Hematopoietic multipotent progenitor cell treated with erythropoietin and hydrocortisone succinate and interleukin-3 and kit ligand, for 8 days (in vitro differentiated cells): ENCODE data around the gene CEP63.

ENCODE experiments used
- DNase-seq: peaks from one replicate; pipeline ENCODE4 v3.0.0-alpha.2; 2015

The CEP63 gene

DNA sequence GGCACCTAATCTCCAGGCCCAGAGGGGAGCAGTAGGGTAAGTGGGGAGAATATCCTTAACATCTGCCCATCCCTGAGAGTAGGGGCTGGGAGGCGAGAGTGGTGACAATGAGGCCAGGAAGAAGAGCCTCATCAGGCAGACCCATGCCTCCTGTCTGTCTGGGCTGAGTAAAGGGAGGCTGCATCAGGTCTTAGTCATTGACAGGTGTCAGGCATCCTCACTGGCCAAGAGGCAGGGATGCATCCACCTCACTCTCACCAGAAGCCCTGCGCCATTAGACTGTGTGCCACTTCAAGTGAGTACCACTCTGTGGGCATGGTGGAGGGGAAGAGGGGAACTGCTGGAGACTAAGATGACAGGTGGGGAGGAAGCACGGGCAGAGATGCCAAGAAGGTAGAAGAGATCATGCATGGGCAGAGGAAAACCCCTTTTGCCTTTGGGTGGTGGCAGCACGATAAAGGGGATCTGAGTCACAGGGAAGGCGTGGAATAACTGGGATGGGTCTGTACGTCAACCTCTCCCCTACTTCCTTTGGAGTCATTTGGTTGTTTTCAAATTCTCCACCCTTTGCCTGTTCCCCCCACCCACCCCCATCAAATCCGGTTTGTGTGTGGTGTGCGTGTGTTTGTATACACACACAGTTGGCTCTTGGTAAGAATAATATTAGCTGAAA, 14.2 kb upstream of the CEP63 start:
- no peak for DNase-seq

DNA sequence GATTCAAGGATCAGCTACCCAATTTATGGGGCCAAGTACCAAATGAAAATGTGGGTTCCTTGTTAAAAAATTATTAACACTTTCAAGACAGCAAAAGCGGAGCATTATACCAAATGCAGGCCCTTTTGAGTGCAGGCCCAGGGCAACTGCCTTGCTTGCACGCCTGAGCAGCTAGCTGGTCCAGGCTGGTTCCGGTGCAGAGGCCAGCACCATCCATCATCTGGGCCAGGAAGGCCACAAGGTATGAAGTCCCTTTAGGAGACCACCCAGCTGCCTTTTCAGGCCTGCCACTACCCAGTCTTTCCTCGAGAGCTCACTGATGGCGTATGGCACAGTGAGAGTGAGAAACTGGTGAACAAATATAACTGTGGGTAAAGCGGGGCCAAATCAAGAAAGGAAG, 13.0 kb upstream of the CEP63 start:
- DNase-seq: no peak

DNA sequence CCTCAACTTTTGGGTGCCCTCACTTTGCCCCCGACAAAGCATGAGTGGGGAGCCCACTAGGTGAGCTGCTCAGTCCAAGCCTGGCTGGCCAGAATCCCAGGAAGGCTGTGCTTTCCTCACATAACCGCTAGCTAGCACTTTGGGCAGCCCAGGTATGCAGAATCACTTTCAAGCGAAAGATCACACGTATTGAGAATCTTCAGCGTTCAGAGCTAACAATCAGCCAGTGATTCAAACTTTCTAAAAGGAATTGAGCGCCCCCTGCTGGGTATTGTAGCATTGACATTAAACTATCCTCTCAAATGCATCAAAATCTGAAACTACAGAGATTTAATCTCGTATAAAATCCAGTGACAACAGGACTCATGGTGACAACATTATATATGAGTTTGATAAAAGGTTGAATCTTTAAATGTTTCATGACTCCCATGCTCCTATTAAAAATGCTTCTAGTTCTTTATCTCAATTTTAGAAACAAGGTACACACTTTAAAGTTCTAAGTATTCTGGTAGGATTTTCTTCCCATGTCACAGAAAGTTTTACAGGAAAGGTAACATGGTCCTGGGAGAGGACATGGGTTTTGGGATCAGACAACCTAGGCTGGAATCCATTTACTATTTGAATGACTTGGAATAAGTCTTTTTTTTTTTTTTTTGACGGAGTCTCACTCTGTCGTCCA, 11.8 kb upstream of the CEP63 start:
- DNase-seq: peak; percentile 83

DNA sequence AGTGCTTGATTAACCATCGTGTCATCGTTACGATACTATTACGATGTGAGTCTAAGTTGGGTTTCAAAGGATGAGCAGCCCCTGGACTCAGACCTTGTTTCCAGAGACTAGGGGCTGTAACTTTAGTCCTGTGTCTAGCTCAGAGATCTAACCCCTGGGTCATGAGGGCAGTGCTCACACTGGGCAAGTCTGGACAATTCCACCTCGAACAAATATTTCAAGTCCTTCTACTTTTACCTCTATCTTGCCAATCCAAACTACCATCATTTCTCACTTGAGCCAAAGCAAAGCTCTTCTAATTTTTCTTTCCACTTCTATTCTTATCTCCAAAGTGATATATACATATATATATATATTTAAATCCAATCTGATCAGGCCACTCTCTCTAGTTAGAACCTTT, 10.9 kb upstream of the CEP63 start:
- no peak for DNase-seq

DNA sequence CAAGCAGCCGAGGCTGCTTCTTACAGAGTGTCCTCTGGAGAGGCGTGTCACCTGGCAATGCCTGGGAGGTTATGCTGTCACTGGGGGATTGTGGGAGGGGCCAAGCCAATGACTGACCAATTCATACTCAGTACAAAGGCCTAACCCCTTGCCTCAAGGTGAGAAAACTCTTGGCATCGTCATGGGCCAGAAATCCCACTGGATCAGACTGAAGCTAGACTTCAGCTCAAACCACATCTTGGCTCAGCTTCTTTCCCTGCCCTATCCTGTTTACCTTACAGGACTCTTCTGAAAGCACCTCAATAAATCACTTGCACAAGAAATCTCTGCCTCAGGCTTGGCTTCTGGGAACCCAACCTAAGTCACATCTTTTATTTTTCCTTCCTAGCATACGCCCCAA, 9.6 kb upstream of the CEP63 start:
- no peak for DNase-seq

DNA sequence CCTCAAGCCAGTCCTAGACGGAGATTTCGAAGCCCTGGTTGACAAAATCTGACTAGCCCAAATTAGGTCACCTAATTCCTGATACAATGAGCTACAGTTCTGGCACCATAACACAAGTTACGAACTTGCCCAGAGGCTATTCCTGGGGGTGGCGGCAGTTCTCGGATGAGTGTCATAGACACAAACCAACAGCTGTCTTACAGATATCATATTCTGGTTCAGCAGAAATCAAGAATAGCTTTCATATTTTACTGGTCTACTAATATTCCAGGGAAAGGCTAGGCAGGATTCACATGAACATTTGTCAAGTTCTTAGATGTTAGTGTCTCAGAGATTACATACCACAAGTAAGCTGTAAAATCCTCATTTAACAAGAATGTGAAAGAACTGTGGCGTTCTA, 8.9 kb upstream of the CEP63 start:
- no peak for DNase-seq

DNA sequence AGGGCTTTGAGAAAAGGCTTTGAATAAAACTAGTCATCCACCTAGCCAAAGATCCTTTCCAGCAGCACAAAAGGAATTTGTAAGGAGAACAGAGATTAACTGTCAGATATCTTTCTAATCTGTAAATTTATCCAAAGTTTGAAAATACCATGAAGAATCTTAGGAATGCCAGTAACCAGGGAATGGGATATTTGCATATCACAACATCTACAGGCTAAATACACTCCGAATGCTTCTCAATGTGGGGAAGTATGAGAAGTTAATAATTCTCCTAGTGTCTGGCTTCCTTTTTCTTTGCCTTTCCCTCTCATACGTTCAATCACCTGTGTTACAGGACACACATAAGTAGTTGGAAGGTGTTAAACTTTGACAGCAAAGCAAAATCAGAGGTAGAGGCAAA, 7.9 kb upstream of the CEP63 start:
- DNase-seq: no peak

DNA sequence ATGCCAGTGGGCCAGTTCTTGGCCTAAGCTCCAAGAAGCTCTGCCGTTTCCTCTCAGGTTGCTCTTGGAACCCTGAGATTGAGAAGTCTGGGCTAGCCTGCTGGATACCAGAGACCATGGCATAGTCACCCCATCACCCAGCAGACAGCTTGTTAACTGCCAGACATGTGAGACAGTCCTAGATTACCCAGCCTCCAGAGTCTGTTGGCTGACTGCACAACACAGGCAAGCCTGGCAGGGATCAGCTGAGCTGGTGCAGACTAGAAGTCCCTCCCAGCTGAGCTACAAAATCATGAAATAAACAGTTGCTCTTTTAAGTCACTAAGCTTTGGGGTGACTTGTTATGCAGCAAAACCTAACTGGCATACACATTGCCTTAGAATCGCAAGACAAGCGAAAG, 5.3 kb upstream of the CEP63 start:
- no peak for DNase-seq

DNA sequence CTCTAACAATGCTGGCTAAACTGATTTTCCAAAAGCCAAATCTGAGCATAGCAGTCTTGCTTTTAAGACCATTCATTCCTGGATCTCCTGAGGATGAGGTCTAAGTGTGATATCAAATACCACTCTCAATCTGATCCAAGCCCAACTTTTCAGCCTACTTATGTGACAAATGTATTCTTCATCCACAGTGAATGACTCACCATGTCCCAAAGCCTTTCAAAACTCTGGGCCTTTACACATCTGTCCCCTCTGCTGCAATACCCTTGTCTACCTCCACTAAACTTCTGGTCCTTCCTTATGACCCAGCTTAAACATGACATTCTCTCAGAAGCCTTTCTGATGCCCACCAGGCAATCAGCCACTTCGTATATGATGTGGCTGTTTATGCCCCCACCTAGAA, 4.7 kb upstream of the CEP63 start:
- DNase-seq: no peak

DNA sequence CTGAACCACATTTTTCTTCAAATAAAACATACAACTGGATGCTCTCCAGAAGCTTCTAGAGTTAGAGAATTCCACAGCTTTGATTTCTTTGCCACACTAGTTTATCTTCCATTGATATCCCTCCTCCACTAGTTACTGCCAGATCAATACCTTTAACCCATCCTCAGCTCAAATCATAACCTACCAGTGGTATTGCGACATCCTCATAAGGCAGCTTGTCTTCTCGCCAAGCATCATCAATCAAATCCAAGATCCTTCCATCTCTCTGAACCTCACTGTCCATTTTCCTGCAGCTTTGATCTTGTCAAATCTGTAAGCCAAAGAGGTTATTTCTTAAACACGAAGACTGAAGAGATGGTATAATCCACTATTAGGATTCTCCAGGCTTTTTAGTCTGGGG, 3.2 kb upstream of the CEP63 start:
- DNase-seq: no peak

DNA sequence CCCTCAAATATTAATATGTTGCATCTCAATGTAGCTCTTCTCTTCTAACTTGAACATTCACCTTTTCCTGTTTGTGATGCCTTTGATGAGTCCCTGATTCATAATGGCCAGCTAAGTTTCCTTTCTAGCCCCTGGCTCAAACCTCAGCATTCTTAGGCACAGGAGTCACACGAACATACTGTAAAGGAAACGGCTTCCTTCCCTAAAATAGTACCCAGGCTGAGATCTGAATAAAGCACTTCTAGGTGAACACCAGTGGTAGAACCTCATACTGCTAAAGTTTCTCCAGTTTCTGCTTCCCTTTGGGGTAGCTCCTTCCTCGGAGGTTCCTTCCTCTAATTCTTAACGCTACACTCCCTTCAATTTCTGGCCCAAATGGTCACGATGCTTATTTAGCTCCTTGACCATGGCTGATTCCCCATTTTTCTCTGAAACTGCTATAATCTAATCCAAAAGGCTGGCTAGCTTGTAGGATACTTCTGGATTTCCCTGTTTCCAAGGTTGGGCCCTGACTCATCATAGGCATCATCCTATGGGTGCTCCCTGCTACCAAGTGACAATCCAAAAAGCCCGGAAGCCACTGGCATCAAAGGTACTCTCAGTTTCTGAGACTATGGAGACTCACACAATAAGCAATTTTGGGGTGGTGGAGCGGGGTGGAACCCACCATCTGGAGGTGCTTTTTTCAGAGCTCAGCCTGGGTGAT, 2.5 kb upstream of the CEP63 start:
- DNase-seq: no peak

DNA sequence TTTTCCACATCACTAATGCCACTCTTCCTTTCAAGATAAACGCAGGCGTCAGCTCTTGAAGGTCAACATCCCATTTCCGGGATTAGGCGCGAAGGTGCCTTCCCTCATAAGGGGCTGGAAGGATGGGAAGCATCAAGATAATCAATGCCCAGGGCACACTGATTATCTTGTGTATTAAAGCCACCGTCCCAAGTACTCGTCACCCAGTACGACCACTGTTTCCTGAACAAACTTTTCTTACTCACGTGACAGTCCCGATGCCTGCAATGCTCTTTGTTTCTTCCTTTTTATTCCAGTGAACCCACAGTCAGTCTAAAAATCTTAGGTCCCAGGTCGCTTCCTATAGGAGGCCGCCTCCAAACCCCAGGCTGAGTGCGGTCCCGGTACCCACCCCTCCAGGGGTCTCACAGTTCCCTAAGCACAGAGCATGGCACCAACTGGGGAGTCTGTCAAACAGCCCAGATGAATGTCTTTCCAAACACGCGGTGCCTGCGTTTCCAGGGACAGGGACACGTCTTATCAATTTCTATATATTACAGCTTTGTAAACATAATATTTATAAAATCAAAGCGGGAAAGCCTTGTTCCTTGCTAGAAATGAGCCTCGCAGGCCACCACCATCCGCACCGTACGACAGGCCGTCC, 661 bp upstream of the CEP63 start:
- peak; percentile 53 for DNase-seq

DNA sequence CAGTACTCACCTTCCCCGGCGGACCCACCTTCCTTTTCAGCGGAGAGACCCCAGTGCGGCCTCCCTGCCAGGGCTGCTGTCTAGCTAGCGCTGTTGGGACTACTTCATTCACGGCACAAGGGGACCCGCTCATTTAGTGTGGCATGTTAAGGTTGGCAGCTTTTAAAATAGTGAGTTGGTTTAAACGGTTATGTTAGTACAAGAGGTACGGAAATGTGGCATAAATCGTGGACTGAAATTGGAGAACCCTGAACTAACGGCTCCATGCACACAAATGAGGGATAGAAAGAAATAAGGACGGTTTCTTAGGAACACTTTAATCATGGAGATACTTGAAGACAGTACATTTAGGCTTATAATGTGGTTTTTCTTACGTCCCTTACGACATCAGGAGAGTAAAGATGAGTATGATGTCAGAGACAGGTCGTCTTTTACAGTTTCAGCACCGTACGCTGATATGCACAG, 752 bp downstream of the CEP63 start:
- DNase-seq: peak; percentile 57

DNA sequence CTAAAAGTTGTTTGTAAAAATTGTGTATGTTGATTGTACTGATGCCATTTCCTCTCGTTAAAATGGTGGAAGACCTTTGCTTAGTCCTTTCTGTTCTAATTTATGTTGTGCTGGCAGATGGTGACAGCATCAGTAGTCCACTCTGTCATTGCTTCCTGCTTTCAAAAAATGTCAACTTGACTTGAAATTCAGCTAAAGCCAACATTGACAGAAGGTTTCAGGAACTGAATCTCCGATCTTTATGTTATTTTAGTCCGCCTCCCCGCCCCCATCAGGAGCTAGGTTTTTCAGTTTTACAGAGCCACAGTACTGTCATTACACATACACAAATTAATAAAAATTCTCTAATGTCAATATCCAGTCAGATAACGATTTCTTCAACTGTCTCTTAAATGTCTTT, 1.5 kb downstream of the CEP63 start:
- DNase-seq: peak; percentile 27

DNA sequence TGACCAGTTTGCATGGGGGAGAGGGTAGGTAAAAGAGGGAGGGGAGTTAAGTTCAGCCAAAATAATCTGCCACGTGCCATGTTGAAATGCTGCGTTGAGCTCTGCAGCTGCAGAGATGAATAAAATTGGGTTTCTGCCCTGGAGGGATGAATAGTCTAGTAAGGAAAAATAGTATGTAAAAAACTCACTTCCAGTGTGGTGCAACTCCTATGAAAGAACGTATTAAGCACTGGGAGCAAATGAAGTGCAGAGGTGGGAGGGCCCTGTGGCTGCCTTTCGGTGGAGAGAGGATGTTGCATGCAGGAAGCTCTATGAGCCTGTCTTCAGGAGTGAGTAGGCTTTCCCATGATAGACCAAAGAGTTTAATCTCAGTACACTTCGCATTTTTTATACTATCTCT, 8.6 kb downstream of the CEP63 start:
- DNase-seq: no peak

DNA sequence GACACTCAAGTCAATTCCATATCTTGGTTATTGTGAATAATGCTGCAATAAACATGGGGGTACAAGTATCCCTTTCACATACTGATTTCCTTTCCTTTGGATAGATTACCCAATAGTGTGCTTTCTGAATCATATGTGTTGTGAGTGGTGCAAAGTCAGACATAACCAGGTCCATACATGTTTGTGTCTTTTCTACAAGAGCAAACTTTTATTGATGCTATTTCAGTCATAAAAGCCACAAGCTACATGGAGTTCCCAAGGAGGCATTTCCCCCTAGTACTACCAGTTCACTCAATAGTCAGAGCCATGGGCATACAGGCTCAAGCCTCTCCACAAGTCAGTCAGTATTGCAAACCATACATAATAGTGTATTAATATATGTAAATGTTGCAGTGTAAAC, 10.1 kb downstream of the CEP63 start:
- DNase-seq: no peak

DNA sequence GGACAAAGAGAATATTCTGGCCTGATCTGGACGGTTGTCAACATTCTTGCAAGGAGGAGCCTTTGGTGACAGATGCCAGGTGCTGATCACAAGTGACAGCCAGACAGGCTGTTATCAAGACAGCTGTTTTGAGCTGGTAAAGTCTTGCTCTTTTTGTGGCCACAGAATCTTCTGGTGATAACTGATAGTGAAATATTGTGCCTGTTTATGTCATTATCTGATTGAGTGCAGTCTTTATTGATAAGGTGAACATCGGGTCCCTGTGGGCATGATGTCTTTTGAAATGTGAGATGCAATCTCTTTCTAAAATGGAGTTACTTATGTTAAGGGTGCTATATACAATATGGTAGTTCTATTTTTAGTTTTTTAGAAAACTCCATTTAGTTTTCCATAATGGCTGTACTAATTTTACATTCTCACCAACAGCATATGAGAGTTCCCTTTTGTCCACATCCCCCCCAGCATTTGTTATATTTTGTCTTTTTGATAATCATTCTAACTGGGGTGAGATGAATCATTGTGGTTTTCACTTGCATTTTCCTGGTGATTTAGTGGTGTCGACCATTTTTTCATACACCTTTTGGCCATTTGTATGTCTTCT, 10.7 kb downstream of the CEP63 start:
- DNase-seq: peak; percentile 94

DNA sequence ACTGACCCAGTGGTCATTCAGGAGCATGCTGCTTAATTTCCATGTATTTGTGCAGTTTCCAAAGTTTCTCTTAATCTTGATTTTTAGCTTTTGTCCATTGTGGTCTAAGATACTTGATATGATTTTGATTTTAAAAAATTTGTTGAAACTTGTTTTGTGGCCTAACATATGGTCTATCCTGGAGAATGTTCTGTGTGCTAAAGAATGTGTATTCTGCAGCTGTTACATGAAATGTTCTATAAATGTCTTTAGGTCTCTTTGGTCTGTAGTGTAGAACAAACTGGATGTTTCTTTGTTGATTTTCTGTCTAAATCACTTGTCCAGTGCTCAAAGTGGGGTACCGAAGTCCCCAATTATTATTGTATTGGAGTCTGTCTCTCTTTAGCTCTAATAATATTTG, 17.4 kb downstream of the CEP63 start:
- DNase-seq: no peak

DNA sequence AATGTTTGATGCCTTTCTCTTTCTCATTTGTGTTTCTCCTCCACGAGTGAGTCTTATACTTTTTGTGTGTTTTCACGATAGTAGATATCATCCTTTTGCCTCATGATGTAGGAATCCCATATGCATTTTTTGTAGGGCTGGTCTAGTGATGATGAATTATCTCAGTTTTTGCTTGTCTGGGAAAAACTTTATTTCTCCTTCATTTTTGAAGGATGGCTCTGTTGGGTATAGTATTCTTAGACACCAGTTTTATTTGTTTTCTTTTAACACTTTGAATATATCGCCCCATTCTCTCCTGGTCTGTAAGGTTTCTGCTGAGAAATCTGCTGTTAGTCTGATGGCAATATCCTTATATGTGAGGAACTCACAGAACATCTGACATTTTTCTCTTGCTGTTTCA, 18.3 kb downstream of the CEP63 start:
- DNase-seq: no peak

DNA sequence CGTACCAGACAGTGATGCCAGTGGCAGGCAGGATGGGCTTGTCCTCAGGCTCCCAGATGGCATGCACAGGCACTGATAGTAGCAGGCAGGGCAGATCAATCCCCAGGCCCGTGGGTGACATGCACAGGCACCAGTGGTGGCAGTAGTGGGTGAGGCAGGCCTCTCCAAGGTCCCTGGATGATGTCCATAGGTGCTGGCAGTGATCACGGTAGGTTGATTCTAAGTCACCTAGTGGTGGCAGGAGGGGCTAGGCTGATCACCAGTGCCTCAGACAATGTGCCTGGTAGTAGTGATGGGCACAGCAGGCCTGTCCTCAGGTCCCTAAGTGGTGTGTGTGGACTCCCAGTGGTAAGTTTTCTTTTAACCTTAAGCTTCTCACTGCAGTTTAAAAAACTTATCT, 19.6 kb downstream of the CEP63 start:
- DNase-seq: peak; percentile 27

DNA sequence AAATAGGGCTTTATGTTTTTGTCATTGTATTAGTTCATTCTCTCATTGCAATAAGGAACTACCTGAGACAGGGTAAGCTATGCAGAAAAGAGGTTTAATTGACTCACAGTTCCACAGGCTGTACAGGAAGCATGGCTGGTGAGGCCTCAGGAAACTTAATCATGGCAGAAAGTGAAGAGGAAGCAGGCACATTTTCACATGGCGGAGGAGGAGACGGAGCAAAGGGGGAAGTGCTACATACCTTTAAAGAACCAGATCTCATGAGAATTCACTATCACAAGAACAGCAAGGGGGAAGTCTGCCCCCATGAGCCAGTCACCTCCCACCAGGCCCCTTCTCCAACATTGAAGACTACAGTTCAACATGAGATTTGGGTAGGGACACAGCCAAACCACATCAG, 25.6 kb downstream of the CEP63 start:
- no peak for DNase-seq

DNA sequence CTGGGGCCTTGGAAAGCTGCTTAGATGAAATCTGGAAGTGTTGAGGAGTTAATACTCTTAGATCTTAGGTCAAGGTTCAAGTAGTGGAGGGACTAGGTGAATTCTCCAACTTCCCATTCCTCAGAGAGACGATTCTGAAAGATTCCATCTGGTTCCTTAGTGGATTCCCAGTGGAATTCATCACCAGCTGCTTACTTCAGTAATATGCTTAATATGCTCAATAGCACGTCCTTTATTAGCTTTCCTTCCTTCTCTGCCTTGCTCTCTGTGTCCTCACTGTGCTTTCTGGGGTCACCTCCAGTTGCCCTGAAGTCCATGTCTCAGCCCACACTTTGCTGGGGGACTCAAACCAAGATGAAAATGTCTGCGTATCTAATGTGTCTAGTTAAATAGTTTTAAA, 31.0 kb downstream of the CEP63 start:
- DNase-seq: no peak

DNA sequence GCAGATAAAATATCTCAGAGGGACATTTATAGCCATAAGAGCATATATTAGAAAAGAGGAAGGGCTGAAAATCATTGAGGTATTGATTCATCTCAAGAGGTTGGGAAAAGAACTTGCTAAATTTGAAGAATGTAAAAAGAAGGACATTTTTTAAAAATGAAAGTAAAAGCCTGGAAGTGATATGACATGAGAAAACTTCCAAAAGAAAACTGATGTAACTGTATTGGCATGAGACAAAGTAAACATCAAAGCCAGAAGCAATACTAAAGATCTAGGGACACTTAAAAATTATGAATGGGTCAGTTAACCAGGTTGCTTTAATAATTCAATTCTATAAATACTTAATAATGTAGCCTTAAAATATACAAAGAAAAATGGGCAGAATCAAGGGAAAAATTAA, 31.9 kb downstream of the CEP63 start:
- no peak for DNase-seq
